ENCODE data around the gene TUBA4A.
"Not testable (repeated sequence)": the region's sequence is repeated elsewhere in the genome, so short reads cannot be mapped to it uniquely, and the experiment has no call there.

TUBA4A gene

DNA sequence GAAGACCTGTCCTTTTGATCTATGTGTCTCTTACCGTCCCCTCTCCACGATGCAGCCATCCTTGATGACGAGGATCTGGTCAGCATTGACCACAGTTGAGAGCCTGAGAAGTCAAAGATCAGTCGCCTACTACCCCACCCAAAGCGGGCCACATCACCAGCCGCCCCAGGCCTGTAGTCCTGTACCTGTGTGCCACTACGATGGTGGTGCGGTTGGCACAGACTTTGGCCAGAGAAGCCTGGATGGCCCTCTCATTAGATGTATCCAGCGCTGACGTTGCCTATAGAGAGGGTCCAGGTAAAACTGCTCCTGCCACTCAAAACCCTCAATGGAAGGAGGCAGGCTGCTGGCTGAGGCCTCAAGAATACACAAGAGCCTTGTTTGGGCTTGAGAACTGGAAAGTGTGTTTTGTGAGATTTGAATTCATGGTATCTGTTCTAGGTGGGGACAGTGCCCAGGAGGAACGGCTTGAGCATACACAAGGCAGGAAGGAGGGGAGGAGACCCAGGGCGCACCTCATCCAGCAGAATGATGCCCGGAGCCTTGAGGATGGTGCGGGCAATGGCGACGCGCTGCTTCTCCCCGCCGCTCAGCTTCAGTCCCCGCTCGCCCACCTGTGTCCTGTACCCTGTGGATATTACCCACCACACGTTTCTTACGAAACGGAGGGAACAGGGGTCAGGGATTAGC lies 43.4 kb downstream of the TUBA4A start:
- DNase-seq (ENCODE audit: low spot score): no peak

GRCh38 chr2:219209236-219210195 lies 44.2 kb downstream of the TUBA4A start:
- DNase-seq (ENCODE audit: low spot score): no peak

DNA sequence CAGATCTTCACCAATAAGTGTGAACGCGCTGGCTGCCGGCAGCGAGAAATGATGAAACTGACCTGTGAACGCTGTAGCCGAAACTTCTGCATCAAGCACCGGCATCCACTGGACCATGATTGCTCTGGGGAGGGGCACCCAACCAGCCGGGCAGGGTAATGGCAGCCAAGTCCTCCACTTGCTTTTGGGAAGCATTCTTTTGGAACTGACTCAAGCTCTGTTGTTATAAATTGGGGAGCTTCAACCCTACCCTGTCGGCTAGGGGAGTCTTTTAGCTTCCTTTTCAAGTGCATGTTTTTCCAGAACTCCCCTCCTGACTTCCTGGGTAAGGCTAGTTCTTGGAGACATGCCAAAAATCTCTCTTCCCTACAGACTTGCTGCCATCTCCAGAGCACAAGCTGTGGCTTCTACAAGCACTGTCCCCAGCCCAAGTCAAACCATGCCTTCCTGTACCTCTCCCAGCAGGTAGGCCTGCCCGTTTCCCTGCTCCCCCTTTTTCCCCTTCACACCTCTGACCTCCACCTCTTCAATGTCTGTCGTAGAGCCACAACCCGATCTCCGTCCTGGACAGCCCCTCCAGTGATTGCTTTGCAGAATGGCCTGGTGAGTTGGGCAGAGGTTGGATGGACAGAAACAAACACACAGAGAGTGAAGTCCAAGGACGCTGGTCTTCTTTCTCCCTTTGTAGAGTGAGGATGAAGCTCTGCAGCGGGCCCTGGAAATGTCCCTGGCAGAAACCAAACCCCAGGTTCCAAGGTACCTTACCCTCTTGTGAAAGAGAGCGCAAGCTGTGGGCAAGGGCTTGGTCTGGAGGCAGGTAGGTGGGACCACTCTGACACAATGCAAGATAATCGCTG lies 45.6 kb downstream of the TUBA4A start:
- DNase-seq (ENCODE audit: low spot score): peak; percentile 37

GRCh38 chr2:219207134-219207883 lies 46.4 kb downstream of the TUBA4A start:
- no peak for DNase-seq (ENCODE audit: low spot score)

DNA sequence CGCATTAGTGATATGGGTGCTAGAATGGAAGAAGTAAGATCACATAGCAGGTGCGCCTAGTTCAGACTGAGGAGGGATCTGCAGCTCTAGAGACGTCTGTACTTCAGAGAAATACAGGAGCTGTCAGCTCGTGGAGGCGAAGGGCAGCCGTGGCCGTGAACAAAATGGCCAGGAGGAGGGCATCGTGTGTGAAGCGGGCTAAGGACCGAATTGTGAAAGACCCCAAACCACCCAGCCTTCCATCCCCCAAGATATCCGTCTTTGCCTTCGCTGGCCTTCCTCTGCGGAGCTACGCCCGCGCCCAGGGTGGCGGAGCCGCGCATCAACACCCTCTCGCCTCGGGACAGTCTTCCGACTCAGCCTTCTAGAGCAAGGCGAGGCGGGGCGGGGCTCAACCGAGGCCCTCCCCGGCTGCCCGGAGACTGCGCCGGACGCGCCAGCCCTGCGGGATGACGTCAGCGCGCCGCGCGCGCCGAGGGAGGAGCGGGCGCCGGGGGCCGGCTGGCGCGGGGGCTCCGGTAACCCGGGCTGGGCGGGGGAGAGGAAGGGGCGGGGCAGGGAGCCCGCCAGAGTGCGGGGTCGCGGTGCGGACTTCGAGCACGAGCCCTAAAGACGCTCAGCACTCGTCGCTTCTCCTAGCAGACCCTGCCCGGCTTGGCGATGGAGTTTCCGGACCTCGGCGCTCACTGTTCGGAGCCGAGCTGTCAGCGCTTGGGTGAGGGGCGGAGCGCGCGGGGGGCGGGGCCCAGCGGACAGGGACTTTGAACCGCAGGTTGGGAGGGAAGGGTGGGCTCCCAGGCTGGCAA lies 47.2 kb downstream of the TUBA4A start, which contains the start of gene ZFAND2B:
Gene ZFAND2B, plus strand, starts transcription at position 455 of the 806 bp plus-strand sequence. Its CDS starts 206 bp downstream, at position 661.
- peak; percentile 99 for DNase-seq (ENCODE audit: low spot score)

- DNase-seq (ENCODE audit: low spot score): no peak
Observed at GRCh38 chr2:219205981-219206327, 47.8 kb downstream of the TUBA4A start.

- DNase-seq (ENCODE audit: low spot score): no peak
Observed at GRCh38 chr2:219205165-219205538, 48.6 kb downstream of the TUBA4A start.

GRCh38 chr2:219204425-219205164 lies 49.1 kb downstream of the TUBA4A start:
- no peak for DNase-seq (ENCODE audit: low spot score)

DNA sequence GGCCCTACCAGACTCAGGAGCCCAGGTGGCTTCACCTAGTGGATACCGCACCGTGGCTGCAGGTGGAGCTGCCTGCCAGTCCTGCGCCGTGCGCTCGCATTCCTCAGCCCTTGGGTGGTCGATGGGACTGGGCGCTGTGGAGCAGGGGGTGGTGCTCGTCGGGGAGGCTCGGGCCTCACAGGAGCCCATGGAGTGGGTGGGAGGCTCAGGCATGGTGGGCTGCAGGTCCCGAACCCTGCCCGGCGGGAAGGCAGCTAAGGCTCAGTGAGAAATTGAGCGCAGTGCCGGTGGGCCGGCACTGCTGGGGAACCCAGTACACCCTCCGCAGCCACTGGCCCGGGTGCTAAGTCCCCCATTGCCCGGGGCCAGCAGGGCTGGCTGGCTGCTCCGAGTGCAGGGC lies 52.4 kb downstream of the TUBA4A start:
- not testable (repeated sequence) for DNase-seq (ENCODE audit: low spot score)

DNA sequence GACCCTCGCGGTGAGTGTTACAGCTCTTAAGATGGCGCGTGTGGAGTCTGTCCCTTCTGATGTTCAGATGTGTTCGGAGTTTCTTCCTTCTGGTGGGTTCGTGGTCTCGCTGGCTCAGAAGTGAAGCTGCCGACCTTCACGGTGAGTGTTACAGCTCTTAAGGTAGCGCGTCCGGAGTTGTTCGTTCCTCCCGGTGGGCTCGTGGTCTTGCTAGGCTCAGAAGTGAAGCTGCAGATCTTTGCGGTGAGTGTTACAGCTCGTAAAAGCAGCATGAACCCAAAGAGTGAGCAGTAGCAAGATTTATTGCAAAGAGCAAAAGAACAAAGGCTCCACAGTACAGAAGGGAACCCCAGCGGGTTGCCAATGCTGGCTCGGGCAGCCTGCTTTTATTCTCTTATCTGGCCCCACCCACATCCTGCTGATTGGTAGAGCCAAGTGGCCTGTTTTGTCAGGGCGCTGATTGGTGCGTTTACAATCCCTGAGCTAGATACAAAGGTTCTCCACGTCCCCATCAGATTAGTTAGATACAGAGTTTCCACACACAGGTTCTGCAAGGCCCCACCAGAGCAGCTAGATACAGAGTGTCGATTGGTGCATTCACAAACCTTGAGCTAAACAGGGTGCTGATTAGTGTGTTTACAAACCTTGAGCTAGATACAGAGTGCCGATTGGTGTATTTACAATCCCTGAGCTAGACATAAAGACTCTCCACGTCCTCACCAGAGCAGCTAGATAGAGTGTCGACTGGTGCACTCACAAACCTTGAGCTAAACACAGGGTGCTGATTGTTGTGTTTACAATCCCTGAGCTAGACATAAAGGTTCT lies 53.0 kb downstream of the TUBA4A start:
- DNase-seq (ENCODE audit: low spot score): not testable (repeated sequence)

Measured in AG08395 (cell line).